SK-N-SH treated with all-trans-retinoic acid at 6 μM for 48 hours (cell line): ENCODE results near the gene GABBR2.

Source experiments
- CSDC2 ChIP-seq: fragments of 250-450 bp; sonication (Bioruptor Pico); IDR thresholded peaks from 2 replicates; pipeline ENCODE4 v1.5.0; 2020; ENCODE audit warnings: mild to moderate bottlenecking, moderate library complexity
- OSR1 ChIP-seq: fragments of 250-450 bp; sonication (Bioruptor Pico); IDR thresholded peaks from 2 replicates; pipeline ENCODE4 v1.8.0; 2022; ENCODE audit warnings: moderate library complexity, mild to moderate bottlenecking, inconsistent platforms
- ZNF565 ChIP-seq: fragments of 450-650 bp; formaldehyde crosslinking; conservative IDR thresholded peaks from 2 replicates; pipeline ENCODE4 v1.5.0; 2020; ENCODE audit warnings: low read depth, mild to moderate bottlenecking, moderate library complexity
- ZNF8 ChIP-seq: fragments of 450-650 bp; formaldehyde crosslinking; IDR thresholded peaks from 2 replicates; pipeline ENCODE4 v1.5.0; 2020; ENCODE audit warnings: mild to moderate bottlenecking, moderate library complexity
- TF ChIP-seq, protein P1 (sequence below): fragments of 250-450 bp; sonication (Bioruptor Pico); IDR thresholded peaks from 2 replicates; pipeline ENCODE4 v1.8.0; 2020; ENCODE audit warnings: mild to moderate bottlenecking, moderate library complexity, borderline replicate concordance

DNA sequence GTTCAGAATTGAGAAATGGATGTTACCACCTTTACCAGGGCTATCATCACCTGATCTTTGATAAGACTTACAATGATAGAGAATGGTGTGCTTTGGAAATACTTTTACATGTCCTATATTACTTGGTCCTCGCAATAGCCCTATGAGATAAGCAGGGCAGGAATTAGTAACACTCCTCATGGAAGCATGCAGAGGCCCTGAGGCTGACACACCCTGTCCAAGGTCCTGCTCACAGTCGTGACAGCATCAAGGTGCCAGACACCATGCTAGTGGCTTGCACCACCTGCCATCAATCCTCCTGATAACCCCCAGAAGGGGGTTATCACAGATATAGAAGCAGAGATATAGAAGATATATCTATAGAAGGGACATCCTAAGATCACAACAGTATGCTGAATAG lies 236.5 kb downstream of the GABBR2 start:
- TF ChIP-seq ZNF8 (CRISPR knock-in tag): no peak
- TF ChIP-seq OSR1 (CRISPR knock-in tag): no peak
- TF ChIP-seq CSDC2 (CRISPR knock-in tag): no peak
- TF ChIP-seq, protein P1, sequence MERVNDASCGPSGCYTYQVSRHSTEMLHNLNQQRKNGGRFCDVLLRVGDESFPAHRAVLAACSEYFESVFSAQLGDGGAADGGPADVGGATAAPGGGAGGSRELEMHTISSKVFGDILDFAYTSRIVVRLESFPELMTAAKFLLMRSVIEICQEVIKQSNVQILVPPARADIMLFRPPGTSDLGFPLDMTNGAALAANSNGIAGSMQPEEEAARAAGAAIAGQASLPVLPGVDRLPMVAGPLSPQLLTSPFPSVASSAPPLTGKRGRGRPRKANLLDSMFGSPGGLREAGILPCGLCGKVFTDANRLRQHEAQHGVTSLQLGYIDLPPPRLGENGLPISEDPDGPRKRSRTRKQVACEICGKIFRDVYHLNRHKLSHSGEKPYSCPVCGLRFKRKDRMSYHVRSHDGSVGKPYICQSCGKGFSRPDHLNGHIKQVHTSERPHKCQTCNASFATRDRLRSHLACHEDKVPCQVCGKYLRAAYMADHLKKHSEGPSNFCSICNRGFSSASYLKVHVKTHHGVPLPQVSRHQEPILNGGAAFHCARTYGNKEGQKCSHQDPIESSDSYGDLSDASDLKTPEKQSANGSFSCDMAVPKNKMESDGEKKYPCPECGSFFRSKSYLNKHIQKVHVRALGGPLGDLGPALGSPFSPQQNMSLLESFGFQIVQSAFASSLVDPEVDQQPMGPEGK (CRISPR knock-in tag): no peak
- TF ChIP-seq ZNF565: no peak
